Stimulated activated naive CD8-positive, alpha-beta T cell treated with anti-CD3 and anti-CD28 coated beads, Interleukin-15, Interleukin-2, amounts not matched to agents 100 ng/mL and 50 ng/mL, for 24 hours (primary cell): ENCODE measurements around the gene NTPCR.
"Not testable (repeated sequence)": the region's sequence is repeated elsewhere in the genome, so short reads cannot be mapped to it uniquely, and the experiment has no call there.

Experiments used
- H3K27ac Mint-ChIP-seq: one replicate; pipeline ENCODE4 v1.8.0; 2021; ENCODE audit warnings: mild to moderate bottlenecking, mixed read lengths
- H3K27me3 Mint-ChIP-seq: one replicate; pipeline ENCODE4 v1.8.0; 2021; ENCODE audit warnings: mixed read lengths
- H3K36me3 Mint-ChIP-seq: one replicate; pipeline ENCODE4 v1.8.0; 2021; ENCODE audit warnings: low read depth, mixed read lengths
- H3K4me1 Mint-ChIP-seq: one replicate; pipeline ENCODE4 v1.8.0; 2021; ENCODE audit warnings: low read depth, mixed read lengths
- H3K4me3 Mint-ChIP-seq: one replicate; pipeline ENCODE4 v1.8.0; 2021; ENCODE audit warnings: mild to moderate bottlenecking, mixed read lengths
- H3K9me3 Mint-ChIP-seq: one replicate; pipeline ENCODE4 v1.8.0; 2021; ENCODE audit warnings: mixed read lengths

NTPCR gene

GRCh38 chr1:232917053-232917452, 33.4 kb upstream of the NTPCR start:
- Mint-ChIP-seq H3K4me1 (peaks cover 13% of the 10 kb centered on the region), H3K36me3 (no peaks in the 10 kb centered on the region), H3K27me3 (no peaks in the 10 kb centered on the region), H3K27ac (peak overlapping the region; percentile 4), H3K9me3 (no peaks in the 10 kb centered on the region), H3K4me3 (no peak overlapping the region)

GRCh38 chr1:232921381-232921780, 29.0 kb upstream of the NTPCR start:
- no peaks in the 10 kb centered on the region for H3K36me3 Mint-ChIP-seq
- H3K4me1 Mint-ChIP-seq: peaks cover 45% of the 10 kb centered on the region
- no peaks in the 10 kb centered on the region for H3K9me3 Mint-ChIP-seq
- H3K4me3 Mint-ChIP-seq: no peak overlapping the region
- no peaks in the 10 kb centered on the region for H3K27me3 Mint-ChIP-seq
- H3K27ac Mint-ChIP-seq: no peak overlapping the region

GRCh38 chr1:232922485-232922884, 27.9 kb upstream of the NTPCR start:
- Mint-ChIP-seq H3K4me1 (peaks cover 45% of the 10 kb centered on the region), H3K36me3 (no peaks in the 10 kb centered on the region), H3K9me3 (no peaks in the 10 kb centered on the region), H3K27ac (no peak overlapping the region), H3K4me3 (no peak overlapping the region), H3K27me3 (no peaks in the 10 kb centered on the region)

- H3K27ac Mint-ChIP-seq: peak overlapping the region; percentile 96
- peak overlapping the region; percentile 74 for H3K4me3 Mint-ChIP-seq
- H3K9me3 Mint-ChIP-seq: no peaks in the 10 kb centered on the region
- H3K4me1 Mint-ChIP-seq: peaks cover 45% of the 10 kb centered on the region
- no peaks in the 10 kb centered on the region for H3K36me3 Mint-ChIP-seq
- no peaks in the 10 kb centered on the region for H3K27me3 Mint-ChIP-seq
Observed at GRCh38 chr1:232923739-232924386, 26.5 kb upstream of the NTPCR start.

GRCh38 chr1:232924874-232925273, 25.5 kb upstream of the NTPCR start:
- no peaks in the 10 kb centered on the region for H3K36me3 Mint-ChIP-seq
- H3K4me1 Mint-ChIP-seq: peaks cover 45% of the 10 kb centered on the region
- no peaks in the 10 kb centered on the region for H3K9me3 Mint-ChIP-seq
- H3K4me3 Mint-ChIP-seq: no peak overlapping the region
- H3K27me3 Mint-ChIP-seq: no peaks in the 10 kb centered on the region
- H3K27ac Mint-ChIP-seq: no peak overlapping the region

GRCh38 chr1:232925421-232926220, 24.8 kb upstream of the NTPCR start:
- H3K4me1 Mint-ChIP-seq: peaks cover 45% of the 10 kb centered on the region
- H3K9me3 Mint-ChIP-seq: no peaks in the 10 kb centered on the region
- H3K27me3 Mint-ChIP-seq: no peaks in the 10 kb centered on the region
- no peaks in the 10 kb centered on the region for H3K36me3 Mint-ChIP-seq
- H3K27ac Mint-ChIP-seq: no peak overlapping the region
- no peak overlapping the region for H3K4me3 Mint-ChIP-seq

GRCh38 chr1:232927166-232927565, 23.2 kb upstream of the NTPCR start:
- not testable (repeated sequence) for H3K36me3 Mint-ChIP-seq, H3K27me3 Mint-ChIP-seq, H3K27ac Mint-ChIP-seq, H3K4me3 Mint-ChIP-seq, H3K9me3 Mint-ChIP-seq
- peaks cover 38% of the 10 kb centered on the region for H3K4me1 Mint-ChIP-seq

GRCh38 chr1:232927830-232928505, 22.4 kb upstream of the NTPCR start:
- H3K36me3 Mint-ChIP-seq: no peaks in the 10 kb centered on the region
- no peaks in the 10 kb centered on the region for H3K9me3 Mint-ChIP-seq
- H3K27ac Mint-ChIP-seq: no peak overlapping the region
- no peaks in the 10 kb centered on the region for H3K27me3 Mint-ChIP-seq
- no peak overlapping the region for H3K4me3 Mint-ChIP-seq
- H3K4me1 Mint-ChIP-seq: peaks cover 34% of the 10 kb centered on the region

DNA sequence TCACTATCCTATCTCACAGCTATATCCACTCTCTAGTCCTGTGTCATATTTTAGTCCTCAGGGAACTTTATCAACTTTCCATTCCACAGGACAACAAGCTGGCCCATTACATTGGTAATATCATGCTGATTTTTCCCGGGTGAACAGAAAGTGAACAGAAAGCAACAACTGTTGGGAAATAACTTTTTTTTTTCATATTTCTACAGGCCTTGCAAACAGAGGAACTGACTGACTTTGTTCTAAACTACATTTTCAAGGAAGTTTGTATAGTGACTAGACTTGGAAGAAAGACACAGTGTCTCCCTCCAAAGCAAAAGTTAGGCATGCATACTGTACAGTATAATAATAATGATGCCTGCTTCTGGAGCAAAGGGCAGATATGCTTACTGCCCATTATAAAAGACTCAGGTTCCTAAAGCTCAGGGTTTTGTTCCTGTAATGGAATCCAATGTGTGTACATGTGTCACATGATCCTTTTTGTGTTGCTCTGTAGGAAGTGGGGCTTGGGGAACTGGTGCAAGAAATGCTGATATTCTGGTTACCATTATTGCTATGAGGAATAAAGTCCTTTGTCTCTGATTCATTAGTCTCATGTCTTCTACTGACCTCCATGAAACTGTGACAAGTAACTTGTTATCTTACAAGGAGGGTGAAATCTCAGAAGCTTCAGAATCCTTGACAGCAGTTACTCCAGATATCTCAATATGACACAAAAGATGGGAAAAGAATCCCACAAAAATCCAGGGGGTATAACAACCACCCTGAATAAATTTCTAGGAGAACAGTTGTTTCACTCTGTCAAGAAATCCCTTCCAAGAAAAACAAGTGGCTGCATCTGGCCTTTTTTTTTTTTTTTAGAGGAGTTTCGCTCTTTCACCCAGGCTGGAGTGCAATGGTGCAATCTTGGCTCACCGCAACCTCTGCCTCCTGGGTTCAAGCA, 17.7 kb upstream of the NTPCR start:
- H3K4me1 Mint-ChIP-seq: peaks cover under 1% of the 10 kb centered on the region
- H3K4me3 Mint-ChIP-seq: no peak overlapping the region
- no peaks in the 10 kb centered on the region for H3K27me3 Mint-ChIP-seq
- no peaks in the 10 kb centered on the region for H3K9me3 Mint-ChIP-seq
- H3K27ac Mint-ChIP-seq: no peak overlapping the region
- no peaks in the 10 kb centered on the region for H3K36me3 Mint-ChIP-seq

GRCh38 chr1:232936941-232937340, 13.5 kb upstream of the NTPCR start:
- Mint-ChIP-seq H3K4me1 (peaks cover 13% of the 10 kb centered on the region), H3K36me3 (no peaks in the 10 kb centered on the region), H3K27ac (no peak overlapping the region), H3K4me3 (no peak overlapping the region), H3K9me3 (peaks cover 4% of the 10 kb centered on the region), H3K27me3 (peaks cover 4% of the 10 kb centered on the region)

DNA sequence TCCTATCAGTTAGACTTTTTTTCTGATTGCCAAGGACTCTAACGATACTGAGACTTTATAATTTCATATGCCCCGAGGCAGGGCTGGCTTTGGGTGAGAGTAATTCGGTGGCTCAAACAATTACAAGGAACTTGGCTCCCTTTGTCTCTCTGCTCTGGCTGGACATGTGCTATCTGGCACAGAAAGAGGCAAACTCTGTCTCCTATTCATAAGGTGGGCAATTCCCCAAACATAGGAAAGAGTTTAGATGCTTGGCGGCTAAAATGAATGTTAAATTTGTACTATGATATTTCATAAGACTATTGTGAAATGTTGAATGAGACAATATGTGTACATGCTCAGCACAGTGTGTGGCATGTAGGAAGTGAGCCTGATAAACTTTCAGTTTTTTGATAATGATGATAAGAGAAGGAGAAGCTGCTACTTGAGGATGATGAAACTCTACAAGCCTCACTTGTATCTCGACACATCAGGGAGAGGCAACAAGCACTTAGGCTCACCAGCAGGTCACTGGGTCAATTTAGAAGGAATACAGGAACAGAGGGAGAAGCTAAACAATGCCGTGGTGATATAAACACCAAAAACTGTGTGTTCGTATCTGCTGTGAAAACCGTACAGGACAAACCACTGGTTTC, 12.6 kb upstream of the NTPCR start:
- peaks cover 20% of the 10 kb centered on the region for H3K4me1 Mint-ChIP-seq
- H3K36me3 Mint-ChIP-seq: no peaks in the 10 kb centered on the region
- peaks cover 4% of the 10 kb centered on the region for H3K9me3 Mint-ChIP-seq
- H3K27ac Mint-ChIP-seq: no peak overlapping the region
- peaks cover 4% of the 10 kb centered on the region for H3K27me3 Mint-ChIP-seq
- H3K4me3 Mint-ChIP-seq: no peak overlapping the region

- Mint-ChIP-seq H3K36me3 (no peaks in the 10 kb centered on the region), H3K27ac (no peak overlapping the region), H3K4me3 (no peak overlapping the region), H3K27me3 (peaks cover 4% of the 10 kb centered on the region), H3K4me1 (peaks cover 31% of the 10 kb centered on the region), H3K9me3 (peaks cover 4% of the 10 kb centered on the region)
Observed at GRCh38 chr1:232938926-232939325, 11.5 kb upstream of the NTPCR start.

DNA sequence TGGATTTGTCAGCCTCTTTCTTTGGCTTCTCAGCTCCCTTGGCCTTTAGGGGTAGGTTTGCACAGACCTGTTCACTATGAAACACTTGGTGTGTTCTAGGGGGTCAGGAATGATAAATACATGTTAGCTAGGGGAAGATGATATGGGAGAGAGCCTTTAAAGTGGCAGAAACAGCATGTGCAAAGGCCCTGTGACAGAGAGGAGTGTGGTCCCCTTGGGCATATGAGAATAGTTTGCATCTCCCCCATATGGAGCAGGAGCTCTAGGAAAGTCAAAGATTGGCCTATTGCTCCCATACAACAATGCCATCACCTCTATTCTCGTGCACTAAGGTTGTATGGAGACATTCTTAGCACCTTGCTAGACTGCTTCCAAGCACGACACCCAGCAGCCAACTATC, 10.7 kb upstream of the NTPCR start:
- no peaks in the 10 kb centered on the region for H3K36me3 Mint-ChIP-seq

GRCh38 chr1:232940262-232940661, 10.1 kb upstream of the NTPCR start:
- peaks cover 43% of the 10 kb centered on the region for H3K4me1 Mint-ChIP-seq
- H3K27me3 Mint-ChIP-seq: peaks cover 4% of the 10 kb centered on the region
- no peak overlapping the region for H3K4me3 Mint-ChIP-seq
- H3K9me3 Mint-ChIP-seq: peaks cover 4% of the 10 kb centered on the region
- H3K36me3 Mint-ChIP-seq: no peaks in the 10 kb centered on the region
- H3K27ac Mint-ChIP-seq: no peak overlapping the region

More for the DNA sequence above, 10.7 kb upstream of the NTPCR start:
- H3K27ac Mint-ChIP-seq: no peak overlapping the region
- H3K4me1 Mint-ChIP-seq: peaks cover 39% of the 10 kb centered on the region
- H3K9me3 Mint-ChIP-seq: peaks cover 4% of the 10 kb centered on the region
- H3K27me3 Mint-ChIP-seq: peaks cover 4% of the 10 kb centered on the region
- H3K4me3 Mint-ChIP-seq: no peak overlapping the region
